Left lung (tissue), 10 donors: Measurements from ENCODE around the gene RABGAP1L. TPM values are rescaled to one million over a fixed set of nuclear protein-coding genes. Genes with fewer than 3 reads are reported as not detected.

ENCODE experiments used
- ATAC-seq: fragments of 200-7000 bp; cut with Tn5 transposase; one replicate; pipeline ENCODE4 v1.9.1; 2020; ENCODE audit warnings: moderate library complexity
- DNase-seq, 4 donors: peaks; one replicate each; pipeline ENCODE4 v3.0.0-alpha.2; 2013 to 2020
- H3K27ac ChIP-seq, 2 donors: fragments of 200-600 bp; sonication (generic) in 1 of 2; one replicate each; pipeline versions ENCODE4 v1.5.0 to v1.8.0; 2020 to 2021
- H3K27me3 ChIP-seq, 2 donors: fragments of 200-600 bp; sonication (generic) in 1 of 2; one replicate each; pipeline versions ENCODE4 v1.5.0 to v1.8.0; 2020 to 2021
- H3K36me3 ChIP-seq, 2 donors: fragments of 200-600 bp; sonication (generic) in 1 of 2; one replicate each; pipeline versions ENCODE4 v1.5.0 to v1.8.0; 2020 to 2021
- H3K4me1 ChIP-seq, 2 donors: fragments of 200-600 bp; one replicate each; pipeline ENCODE4 v1.8.0; 2021
- H3K4me3 ChIP-seq, 2 donors: fragments of 200-600 bp; sonication (generic) in 1 of 2; one replicate each; pipeline versions ENCODE4 v1.5.0 to v1.8.0; 2020 to 2021; ENCODE audit warnings: mild to moderate bottlenecking in 1 of 2
- H3K9me3 ChIP-seq, 2 donors: fragments of 200-600 bp; sonication (generic) in 1 of 2; one replicate each; pipeline versions ENCODE4 v1.5.0 to v1.8.0; 2020 to 2021
- CTCF ChIP-seq, 2 donors: fragments of 200-600 bp; sonication (generic) in 1 of 2; IDR thresholded peaks; one replicate each; pipeline versions ENCODE4 v1.5.0 to v1.8.0; 2021; ENCODE audit warnings: antibody characterized with exemption in 2 of 2
- intact Hi-C, 2 donors: fragments of 100-400 bp; cut with DNase I; formaldehyde crosslinking; loops; one replicate each; pipeline versions ENCODE4 v1.11.2 to v1.14.2; 2022
- polyA plus RNA-seq, 6 donors: library from polyadenylated mRNA; unstranded; fragments of 120-200 nt; gene quantifications; one replicate each; pipeline ENCODE4 v1.2.1, GENCODE V29; 2013; ENCODE audit not compliant: insufficient read length in 6 of 6
- total RNA-seq, 2 donors: library from RNA; stranded (reverse); fragmentation: NEBNext Ultra II Directional; extraction: Animal tissue kit (Norgen Biotek cat#: 25700); gene quantifications; one replicate each; pipeline ENCODE4 v1.2.1, GENCODE V29; 2021
- donor health status: DM: no; HTN: yes; CAD: no.
- donor health status: DM: no; HTN: no; CAD: no.

RABGAP1L gene
- total and polyA plus RNA-seq, 8 donors, result 40.3 to 67.3 (median 51.4) TPM

- Histone ChIP-seq H3K27me3 (no peaks in the 10 kb centered on the region), H3K9me3 (no peaks in the 10 kb centered on the region), H3K4me3 (no peak overlapping the region), H3K36me3 (no peaks in the 10 kb centered on the region), H3K27ac (no peak overlapping the region), H3K4me1 (no peaks in the 10 kb centered on the region)
- ATAC-seq (no peak), DNase-seq (no peak)
- intact Hi-C loops, result no loop called here
- TF ChIP-seq CTCF (IDR thresholded peaks at IDR 0.05), result no peak
These were observed 666.5 kb downstream of the RABGAP1L start for GRCh38 chr1:174825806-174826205.

- no peak overlapping the region for H3K4me3 ChIP-seq
- H3K9me3 ChIP-seq, result no peaks in the 10 kb centered on the region
- intact Hi-C loops, result no loop called here
- no peak for TF ChIP-seq CTCF (IDR thresholded peaks at IDR 0.05)
- H3K27me3 ChIP-seq, result no peaks in the 10 kb centered on the region
- H3K4me1 ChIP-seq, result no peaks in the 10 kb centered on the region
- no peaks in the 10 kb centered on the region for H3K36me3 ChIP-seq
- ATAC-seq, result no peak
- no peak overlapping the region for H3K27ac ChIP-seq
- no peak for DNase-seq
These were observed 668.9 kb downstream of the RABGAP1L start for GRCh38 chr1:174828264-174828663.

GRCh38 chr1:174829990-174830389 is 670.7 kb downstream of the RABGAP1L start:
- intact Hi-C loops, result no loop called here
- TF ChIP-seq CTCF (IDR thresholded peaks at IDR 0.05), result no peak
- Histone ChIP-seq H3K27me3 (no peaks in the 10 kb centered on the region), H3K36me3 (no peaks in the 10 kb centered on the region), H3K27ac (no peak overlapping the region), H3K4me1 (no peaks in the 10 kb centered on the region), H3K4me3 (no peak overlapping the region), H3K9me3 (no peaks in the 10 kb centered on the region)
- DNase-seq, result no peak
- ATAC-seq, result no peak

GRCh38 chr1:174836543-174836942 is 677.2 kb downstream of the RABGAP1L start:
- no peak for TF ChIP-seq CTCF (IDR thresholded peaks at IDR 0.05)
- Histone ChIP-seq H3K4me1 (no peaks in the 10 kb centered on the region), H3K27me3 (no peaks in the 10 kb centered on the region), H3K9me3 (no peaks in the 10 kb centered on the region), H3K27ac (no peak overlapping the region), H3K4me3 (no peak overlapping the region), H3K36me3 (no peaks in the 10 kb centered on the region)
- no peak for DNase-seq
- ATAC-seq, result no peak
- intact Hi-C loops, result no loop called here

GRCh38 chr1:174837386-174837785 is 678.1 kb downstream of the RABGAP1L start:
- H3K27ac ChIP-seq, result no peak overlapping the region
- ATAC-seq, result no peak
- H3K27me3 ChIP-seq, result no peaks in the 10 kb centered on the region
- DNase-seq, result no peak
- TF ChIP-seq CTCF (IDR thresholded peaks at IDR 0.05), result no peak
- H3K4me1 ChIP-seq, result no peaks in the 10 kb centered on the region
- no peak overlapping the region for H3K4me3 ChIP-seq
- intact Hi-C loops, result no loop called here
- no peaks in the 10 kb centered on the region for H3K9me3 ChIP-seq
- no peaks in the 10 kb centered on the region for H3K36me3 ChIP-seq
